GM19239 (cell line): ENCODE results near the gene NOA1.
A peak's percentile ranks its signal among the peaks of the same experiment; 100 is the strongest.

ENCODE experiments used
- DNase-seq: peaks from one replicate; pipeline ENCODE4 v3.0.0; 2011; ENCODE audit warnings: low spot score; ENCODE audit not compliant: insufficient read length
- FAIRE-seq: peaks from 2 replicates; lab custom pipeline; 2011; peaks lifted over from hg19 to GRCh38; lab: Jason Lieb, UNC

Gene NOA1

GRCh38 chr4:56977321-56978012, at the start of gene NOA1:
NOA1 (minus strand) TSS chr4:56977606; CDS start chr4:56977585, 21 bp downstream.
- peak; percentile 93 for FAIRE-seq
- peak; percentile 80 for DNase-seq

DNA sequence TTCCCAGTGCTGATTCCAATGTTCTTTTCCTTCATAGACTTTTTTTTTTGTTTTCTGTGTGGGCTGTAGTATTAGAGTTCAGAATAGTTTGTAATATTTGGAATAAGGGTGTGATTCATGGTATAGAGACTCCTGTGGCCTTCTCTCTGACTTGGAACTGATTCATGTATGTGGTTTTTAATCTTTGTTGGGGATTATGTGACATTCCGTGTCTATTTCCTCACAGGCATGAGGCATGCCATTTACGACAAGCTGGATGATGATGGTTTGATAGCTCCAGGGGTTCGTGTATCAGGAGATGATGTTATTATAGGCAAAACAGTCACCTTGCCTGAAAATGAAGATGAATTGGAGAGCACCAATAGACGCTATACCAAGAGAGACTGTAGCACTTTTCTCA, 45.7 kb upstream of the NOA1 start:
- FAIRE-seq (no peak), DNase-seq (no peak)

GRCh38 chr4:57020467-57021101, 43.2 kb upstream of the NOA1 start:
- no peak for FAIRE-seq

GRCh38 chr4:57018980-57019379, 41.6 kb upstream of the NOA1 start:
- DNase-seq: no peak
- no peak for FAIRE-seq

More at GRCh38 chr4:57020467-57021101, 43.2 kb upstream of the NOA1 start:
- DNase-seq: no peak

DNA sequence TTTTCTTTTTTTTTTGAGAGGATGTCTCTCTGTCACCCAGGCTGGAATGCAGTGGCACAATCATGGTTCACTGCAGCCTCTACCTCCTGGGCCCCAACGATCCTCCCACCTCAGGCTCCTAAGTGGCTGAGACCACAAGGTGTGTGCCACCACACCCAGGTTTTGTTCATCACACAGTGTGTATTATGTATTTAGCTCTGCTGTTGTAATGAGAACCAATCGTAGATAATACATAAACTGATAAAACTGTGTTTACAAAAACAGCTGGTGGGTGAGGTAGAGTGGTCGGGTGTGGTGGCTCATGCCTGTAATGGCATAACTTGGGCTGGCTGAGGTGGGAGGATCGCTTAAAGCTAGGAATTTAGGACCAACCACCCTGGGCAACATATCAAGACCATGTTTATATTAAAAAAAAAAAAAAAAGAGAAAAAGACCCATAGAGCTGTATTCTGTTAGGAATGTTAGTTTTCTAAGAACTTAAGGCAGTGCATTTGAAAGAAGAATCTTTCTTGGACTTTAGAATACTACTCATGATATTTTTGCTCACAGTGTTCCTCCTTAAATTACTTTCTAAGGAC, 36.2 kb upstream of the NOA1 start:
- FAIRE-seq: no peak
- no peak for DNase-seq

GRCh38 chr4:56999751-57000150, 22.3 kb upstream of the NOA1 start:
- FAIRE-seq (no peak), DNase-seq (no peak)

- FAIRE-seq: no peak
- DNase-seq: no peak
Measured at GRCh38 chr4:56995525-56995924, 18.1 kb upstream of the NOA1 start.

GRCh38 chr4:56990109-56990905, 12.9 kb upstream of the NOA1 start:
- DNase-seq (no peak), FAIRE-seq (no peak)

GRCh38 chr4:56986952-56987351, 9.5 kb upstream of the NOA1 start:
- DNase-seq (no peak), FAIRE-seq (no peak)

- DNase-seq: no peak
- no peak for FAIRE-seq
Measured at GRCh38 chr4:56986192-56986591, 8.8 kb upstream of the NOA1 start.

GRCh38 chr4:56981795-56982201, 4.4 kb upstream of the NOA1 start:
- no peak for DNase-seq
- no peak for FAIRE-seq

- DNase-seq (no peak), FAIRE-seq (no peak)
Measured at GRCh38 chr4:56979421-56980072, 2.1 kb upstream of the NOA1 start.

- DNase-seq (peak; percentile 56), FAIRE-seq (peak; percentile 99)
Measured at GRCh38 chr4:56978750-56979303, 1.4 kb upstream of the NOA1 start, which contains the start of gene POLR2B. POLR2B (plus strand) TSS chr4:56978896; CDS start chr4:56978986, 90 bp downstream.

- FAIRE-seq (no peak), DNase-seq (peak; percentile 24)
Measured at GRCh38 chr4:56976837-56977320, 527 bp downstream of the NOA1 start.

GRCh38 chr4:56976283-56976836, 1.0 kb downstream of the NOA1 start:
- DNase-seq (no peak), FAIRE-seq (no peak)

DNA sequence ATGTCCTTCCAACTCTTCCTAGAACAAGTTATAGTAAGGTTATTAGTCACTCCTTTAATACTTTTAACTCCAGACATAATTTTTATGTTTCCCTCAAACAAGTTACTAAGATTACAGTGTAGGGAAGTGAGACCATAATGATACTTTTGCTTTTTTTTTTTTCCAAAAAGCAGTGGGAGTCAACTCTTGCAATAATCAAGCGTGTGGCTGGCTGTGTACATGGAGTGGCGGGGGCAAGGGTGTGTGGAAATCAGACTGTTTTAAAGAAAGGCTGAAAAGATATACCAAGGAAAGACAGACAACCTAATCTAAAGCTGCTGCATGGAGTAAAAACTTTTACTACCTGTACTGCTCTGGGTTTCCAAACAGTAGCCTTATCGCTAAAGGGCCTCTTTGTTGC, 4.1 kb downstream of the NOA1 start:
- DNase-seq: no peak
- FAIRE-seq: no peak

GRCh38 chr4:56972809-56973208, 4.6 kb downstream of the NOA1 start:
- DNase-seq: no peak
- FAIRE-seq: no peak

- FAIRE-seq (no peak), DNase-seq (no peak)
Measured at GRCh38 chr4:56972389-56972788, 5.0 kb downstream of the NOA1 start.

DNA sequence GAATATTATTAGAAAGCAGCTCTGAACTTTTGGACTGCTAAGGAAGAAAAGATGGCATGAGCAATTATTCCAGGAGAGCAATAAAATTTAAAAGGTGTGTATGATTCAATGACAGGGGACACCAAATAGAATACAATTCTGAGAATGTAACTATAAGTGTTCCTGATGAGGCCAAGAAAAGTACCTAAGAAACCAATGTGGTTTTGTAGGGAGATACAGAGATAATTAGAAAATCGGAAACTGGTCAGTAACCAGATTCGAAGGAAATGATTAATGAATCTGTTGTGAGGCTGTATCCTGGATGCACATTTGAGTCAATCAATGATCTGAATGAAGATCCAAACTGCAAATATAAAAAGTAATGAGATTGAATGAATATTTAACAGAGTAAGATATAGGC, 6.0 kb downstream of the NOA1 start:
- no peak for FAIRE-seq
- DNase-seq: no peak
